Measurements from ENCODE around the gene HOXD1.

DNA sequence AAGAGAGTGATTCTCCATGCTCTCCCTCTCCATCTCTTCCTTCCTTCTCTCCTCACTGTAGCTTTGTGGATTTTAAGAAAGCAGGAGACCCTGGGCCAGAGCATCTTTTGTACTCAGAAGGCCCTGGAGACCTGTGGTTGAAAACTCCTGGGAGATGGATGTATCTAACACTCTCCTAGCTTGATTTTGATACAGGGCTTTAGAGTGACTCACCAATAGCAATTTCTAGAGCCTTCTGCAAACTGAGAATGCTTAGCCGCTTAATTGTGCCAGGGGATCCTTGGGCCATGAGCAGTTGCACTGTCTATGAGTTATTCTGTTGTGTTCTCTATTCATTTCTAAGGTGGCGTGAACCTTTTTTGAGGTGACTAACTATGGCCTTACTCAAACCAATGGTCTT is 17.7 kb downstream of the HOXD1 start:
- TF ChIP-seq, protein P1, sequence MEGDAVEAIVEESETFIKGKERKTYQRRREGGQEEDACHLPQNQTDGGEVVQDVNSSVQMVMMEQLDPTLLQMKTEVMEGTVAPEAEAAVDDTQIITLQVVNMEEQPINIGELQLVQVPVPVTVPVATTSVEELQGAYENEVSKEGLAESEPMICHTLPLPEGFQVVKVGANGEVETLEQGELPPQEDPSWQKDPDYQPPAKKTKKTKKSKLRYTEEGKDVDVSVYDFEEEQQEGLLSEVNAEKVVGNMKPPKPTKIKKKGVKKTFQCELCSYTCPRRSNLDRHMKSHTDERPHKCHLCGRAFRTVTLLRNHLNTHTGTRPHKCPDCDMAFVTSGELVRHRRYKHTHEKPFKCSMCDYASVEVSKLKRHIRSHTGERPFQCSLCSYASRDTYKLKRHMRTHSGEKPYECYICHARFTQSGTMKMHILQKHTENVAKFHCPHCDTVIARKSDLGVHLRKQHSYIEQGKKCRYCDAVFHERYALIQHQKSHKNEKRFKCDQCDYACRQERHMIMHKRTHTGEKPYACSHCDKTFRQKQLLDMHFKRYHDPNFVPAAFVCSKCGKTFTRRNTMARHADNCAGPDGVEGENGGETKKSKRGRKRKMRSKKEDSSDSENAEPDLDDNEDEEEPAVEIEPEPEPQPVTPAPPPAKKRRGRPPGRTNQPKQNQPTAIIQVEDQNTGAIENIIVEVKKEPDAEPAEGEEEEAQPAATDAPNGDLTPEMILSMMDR (conservative IDR thresholded peaks at IDR 0.05 in 1 of 2, IDR thresholded peaks at IDR 0.05 in 1 of 2; ENCODE audit: extremely low read depth in 1 of 2, insufficient read depth in 1 of 2, low read depth in 1 of 2, low read length in 2 of 2) = no peak
- no peak for TF ChIP-seq EZH2 (IDR thresholded peaks at IDR 0.05; ENCODE audit: borderline replicate concordance, low read length)
